ENCODE measurements around the gene GPX7.

DNA sequence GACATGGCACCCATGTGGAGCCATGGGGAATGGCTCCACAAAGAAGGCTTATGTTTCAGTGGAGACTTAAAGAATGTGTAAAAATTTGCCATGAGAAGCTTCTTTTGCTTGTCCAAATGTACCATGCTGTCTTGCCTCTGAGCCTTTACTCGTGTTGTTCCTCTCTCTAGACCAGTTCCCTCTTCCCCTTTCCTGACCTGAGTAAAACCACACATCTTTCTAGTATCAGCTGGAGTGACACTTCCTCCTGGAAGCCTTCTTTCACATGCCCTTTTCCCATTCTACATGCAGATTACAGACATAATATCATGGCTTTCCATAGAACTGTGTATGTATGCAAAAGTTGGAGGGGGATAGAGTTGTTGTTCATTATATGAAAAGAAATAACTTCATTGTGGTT is 13.6 kb upstream of the GPX7 start:
- TF ChIP-seq POLR2AphosphoS5 (IDR thresholded peaks at IDR 0.05; ENCODE audit: low read depth, low read length) = no peak
- TF ChIP-seq TAF1 (IDR thresholded peaks at IDR 0.05; ENCODE audit: borderline replicate concordance, low read depth, low read length) = no peak
